NCI-H524 (cell line): ENCODE measurements around the gene RPS17.

Experiments used
- DNase-seq, 2 experiments: peaks; one replicate each; lab custom pipeline; 2025; lab: John Stamatoyannopoulos, UW

Gene RPS17

DNA sequence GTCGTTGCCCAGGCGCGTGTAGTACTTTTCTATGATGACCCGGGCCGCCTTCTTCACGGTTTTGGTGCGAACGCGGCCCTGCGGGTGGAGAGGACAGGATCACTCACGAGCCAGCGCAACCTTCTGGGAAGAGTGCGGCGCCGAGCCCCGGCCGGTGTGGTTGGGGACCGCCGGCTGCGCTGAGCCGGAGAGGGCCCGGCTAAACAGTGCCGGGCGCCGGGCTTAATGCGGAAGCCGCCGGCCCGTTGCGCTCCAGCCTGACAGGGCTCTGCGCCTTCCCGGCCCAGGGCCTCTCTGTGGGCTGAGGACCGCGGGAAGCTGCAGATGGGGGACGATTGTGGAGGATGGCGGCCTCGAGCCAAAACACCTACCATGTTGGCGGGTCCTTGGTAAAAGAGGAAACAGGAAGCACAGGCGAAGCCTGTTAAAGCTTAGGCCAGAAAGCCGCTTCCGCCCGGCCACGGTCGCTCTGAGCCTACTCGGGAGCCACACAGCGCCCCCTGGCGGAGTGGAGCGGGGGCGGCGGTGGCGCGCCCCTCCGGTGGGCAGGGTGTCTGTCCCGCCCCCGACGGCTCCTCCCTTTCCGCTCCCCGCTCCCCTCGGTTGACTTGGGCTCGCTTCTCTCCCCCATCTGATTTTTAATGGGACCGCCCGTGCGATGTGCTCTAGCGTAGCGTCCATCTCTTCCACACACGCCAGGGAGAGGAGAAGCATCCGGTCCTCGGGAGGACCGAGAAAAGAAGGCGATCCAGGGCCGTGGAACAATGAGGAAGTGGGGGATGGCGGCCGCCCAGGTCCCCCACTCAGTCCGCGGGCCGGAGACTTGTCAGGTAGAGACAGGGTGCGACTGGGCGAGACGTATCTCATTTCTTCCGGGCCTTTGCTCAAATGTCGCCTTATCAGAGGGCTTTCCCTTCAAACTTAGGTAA lies at the start of gene RPS17:
Gene RPS17 (minus strand): TSS at position 403 of the 929 bp plus-strand sequence. CDS start 29 bp downstream, at position 374.
- DNase-seq: no peak

DNA sequence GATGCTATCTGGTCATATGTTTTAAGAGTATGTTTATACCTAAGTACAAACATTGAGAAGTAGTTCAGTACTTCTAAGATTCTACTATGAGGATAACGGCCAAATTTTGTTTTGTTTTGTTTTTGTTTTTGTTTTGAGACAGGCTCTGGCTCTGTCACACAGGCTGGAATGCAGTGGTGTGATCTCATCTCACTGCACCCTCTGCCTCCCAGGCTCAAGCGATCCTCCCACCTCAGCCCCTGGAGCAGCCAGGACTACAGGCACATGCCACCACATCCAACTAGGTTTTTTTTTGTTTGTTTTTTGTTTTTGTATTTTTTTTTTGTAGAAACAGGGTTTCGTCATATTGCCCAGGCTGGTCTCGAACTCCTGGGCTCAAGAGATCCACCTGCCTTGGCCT lies 47.5 kb upstream of the RPS17 start:
- no peak for DNase-seq

DNA sequence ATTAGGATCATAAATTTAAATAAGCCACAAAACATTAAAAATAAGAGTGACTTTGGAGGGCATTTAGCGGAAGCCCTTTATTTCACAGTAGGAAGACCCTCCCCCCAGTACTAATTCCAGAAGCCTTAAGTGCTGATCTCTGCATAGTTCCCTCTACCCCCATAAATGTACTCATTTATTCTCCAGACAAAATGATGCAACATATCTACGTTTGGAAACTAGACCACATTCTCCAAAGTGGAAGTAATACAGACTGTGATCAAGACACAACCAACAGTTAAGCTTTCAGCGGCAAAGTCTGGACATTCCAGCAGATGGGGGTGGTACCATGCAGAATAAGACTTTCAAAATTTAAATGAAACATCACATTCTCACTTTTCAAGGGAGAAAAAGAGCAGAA lies 44.8 kb upstream of the RPS17 start:
- no peak for DNase-seq

DNA sequence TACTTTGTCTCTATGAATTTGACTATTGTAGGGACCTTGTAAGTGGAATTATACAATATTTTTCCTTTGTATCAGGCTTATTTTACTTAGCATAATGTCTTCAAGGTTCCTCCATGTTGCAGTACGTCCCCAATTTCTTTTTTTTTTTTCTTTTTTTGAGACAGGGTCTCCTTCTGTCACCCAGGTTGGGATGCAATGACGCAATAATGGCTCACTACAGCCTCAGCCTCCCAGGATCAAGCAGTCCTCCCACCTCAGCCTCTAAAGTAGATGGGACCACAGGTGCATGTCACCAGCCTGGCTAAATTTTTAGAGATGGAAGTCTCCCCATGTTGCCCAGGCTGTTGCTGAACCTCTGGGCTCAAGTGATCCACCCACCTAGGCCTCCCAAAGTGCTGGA lies 40.5 kb upstream of the RPS17 start:
- no peak for DNase-seq

DNA sequence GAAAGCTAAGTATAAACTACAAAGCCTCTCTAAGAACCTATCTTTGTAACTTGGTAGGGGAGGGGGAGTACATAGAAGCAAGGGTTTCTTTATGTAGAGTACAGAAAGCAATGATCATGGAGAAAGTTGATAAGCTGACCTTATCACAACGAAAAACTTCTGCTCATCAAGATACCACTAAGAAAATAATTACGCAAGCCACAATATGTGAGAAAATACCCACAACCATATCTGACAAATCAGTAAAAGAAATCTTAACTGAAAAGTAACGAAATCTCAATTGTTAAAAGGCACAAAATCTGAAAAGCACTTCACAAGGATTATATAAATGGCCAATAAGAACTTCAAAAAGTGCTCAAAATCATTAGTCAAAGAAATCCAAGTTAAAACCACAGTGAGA lies 35.1 kb upstream of the RPS17 start:
- no peak for DNase-seq

DNA sequence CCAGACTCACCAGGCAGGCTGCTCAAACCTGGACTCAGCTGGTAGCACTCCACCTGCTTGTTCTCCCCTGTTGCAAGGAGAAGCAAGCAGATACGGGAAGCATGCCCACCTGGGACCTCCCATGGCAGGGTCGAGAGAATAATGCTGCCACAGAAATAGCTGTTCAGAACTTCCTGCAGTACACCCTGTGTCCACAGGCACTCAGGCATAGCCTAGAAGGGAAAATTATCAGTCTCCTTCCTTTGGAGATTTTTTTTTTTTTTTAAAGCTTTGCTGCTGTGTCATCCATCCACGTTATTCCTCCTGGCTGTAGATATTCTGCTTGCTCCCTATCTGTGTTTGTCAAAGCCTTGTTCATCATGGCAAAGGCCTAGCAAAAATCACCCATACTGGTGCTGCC lies 32.7 kb upstream of the RPS17 start:
- no peak for DNase-seq

DNA sequence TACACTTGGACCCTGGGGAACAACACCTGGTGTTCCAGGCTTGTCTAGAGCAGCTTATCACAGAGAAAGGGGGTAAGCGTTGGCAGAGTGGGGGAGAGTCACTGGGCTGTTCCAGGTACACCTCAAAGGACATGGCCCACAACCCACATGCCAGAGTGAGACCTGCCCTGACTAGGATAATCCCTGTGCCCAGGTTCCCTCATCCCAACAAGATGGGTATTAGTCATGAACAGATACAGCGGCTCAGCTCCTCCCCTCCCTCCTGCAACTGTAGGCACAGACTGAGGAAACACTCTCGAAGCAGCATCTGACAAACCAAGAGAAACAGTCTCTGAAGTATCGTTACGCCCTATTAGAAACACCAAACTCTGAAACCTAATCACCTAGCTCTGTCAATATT lies 32.1 kb upstream of the RPS17 start:
- peak; percentile 57 to 70 for DNase-seq

DNA sequence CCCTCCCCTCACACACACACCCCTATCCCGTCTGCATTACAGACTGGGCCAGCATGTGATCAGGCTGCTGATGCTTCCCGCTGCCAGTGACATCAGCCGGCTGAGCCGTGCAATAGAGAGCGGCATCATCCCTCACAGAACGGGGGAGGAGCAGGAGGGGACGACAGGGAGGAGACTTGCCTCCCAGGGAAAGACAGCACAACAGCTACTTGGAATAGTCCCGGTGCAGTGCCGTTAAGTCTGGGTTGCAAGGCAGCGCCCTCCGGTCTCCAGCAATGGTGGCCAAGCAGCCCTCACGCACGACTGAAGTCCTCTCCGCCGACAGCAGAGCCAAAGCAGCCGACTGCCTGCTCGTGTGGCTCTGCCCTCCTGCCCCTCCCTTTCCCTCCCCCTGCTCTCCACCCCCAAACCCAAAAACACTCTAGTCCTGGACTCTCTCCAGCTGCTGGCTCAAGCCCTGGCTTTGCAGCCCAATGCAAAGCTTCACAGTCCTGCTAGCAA lies 31.5 kb upstream of the RPS17 start:
- peak; percentile 76 to 87 for DNase-seq

DNA sequence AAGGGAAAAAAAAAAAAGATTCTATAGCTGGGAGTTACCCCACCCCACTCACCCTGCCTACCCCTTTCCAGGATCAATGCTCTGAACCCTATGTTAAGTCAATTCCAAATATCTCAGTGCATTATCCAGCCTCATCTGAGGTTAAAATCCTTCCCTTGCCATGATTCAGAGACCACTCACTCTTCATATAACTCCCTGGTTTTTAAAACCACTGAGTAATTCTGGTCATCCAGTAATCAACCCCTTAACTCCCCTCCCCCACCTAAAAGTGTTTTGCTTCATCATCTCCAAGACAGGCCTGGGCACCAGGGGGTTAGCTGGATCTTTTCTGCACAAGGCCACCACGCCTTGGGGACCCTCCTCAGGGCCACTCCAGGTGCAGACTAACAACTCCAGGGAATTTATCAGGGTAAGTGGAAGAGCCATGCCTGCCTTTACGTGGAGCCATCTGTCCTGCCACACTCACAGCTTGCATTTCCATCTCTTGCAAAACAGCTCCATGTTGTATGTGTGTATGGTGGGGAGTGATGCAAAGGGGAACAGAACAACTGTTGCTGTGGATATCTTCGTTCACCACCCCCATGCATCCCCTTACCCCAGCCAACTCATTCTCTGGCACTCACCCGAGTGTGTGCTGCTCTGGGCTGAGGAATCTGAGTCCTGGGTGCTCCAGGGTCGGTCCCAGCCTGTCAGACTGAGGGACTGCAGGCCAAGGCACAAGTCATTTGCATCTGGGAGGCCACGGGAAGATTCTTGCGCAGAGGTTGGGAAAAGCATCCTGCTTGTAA lies 30.7 kb upstream of the RPS17 start:
- peak; percentile 72 to 89 for DNase-seq

DNA sequence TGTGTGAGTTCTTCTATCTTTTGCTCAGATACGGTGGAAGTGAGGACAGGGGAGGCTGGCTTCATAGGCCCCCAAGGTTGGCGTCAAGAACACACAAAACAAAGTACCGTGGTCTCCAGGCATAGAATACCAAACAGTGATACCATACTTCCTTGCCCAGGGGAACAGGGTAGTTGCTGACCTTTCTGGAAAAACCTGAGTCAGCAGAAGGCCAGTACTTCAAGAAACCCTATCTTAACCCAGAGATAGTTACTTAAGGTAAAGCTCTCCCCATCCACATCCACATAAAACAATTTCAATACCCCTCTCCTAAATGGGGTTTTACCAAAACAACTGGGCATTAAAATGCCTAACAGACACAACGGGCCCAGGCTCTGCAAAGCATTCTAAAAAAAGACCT lies 29.6 kb upstream of the RPS17 start:
- no peak for DNase-seq

DNA sequence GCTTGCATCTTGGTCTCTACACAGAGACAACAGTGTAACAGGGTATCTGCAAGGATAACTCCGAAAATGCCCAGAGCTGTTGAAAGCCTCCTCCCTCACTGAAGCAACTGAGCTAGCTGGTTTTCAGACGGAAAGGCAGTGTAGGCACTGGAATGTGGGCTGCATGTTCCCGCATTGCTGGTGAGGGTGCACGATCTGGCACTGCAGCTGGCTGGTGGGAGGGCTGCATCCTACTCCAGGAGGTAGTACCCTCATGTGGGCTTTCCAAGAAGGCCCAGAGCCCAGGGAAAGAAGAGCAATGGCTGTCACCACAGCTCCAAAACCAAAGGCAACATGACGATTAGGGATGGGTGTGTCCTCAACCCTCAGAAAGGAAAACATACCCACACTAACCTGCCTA lies 28.7 kb upstream of the RPS17 start:
- DNase-seq: no peak

DNA sequence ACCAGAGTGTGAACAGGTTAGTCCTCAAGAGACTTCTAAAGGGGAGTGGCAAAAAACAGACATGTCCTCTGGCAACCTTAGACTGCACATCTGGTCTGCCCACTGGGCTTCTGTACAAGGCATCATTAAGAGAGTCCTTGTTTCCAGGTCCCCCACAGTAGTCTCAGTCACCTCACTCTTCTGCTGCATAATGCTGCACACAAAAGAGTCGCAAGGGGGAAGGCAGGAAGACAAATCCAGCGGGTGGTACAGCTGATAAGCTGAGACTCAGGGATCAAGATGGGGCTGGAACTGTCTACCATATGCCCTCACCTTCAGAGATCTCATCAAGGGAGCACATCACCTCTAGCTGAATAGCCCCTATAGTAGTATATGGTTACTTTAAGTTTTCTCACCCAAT lies 27.4 kb upstream of the RPS17 start:
- no peak for DNase-seq

DNA sequence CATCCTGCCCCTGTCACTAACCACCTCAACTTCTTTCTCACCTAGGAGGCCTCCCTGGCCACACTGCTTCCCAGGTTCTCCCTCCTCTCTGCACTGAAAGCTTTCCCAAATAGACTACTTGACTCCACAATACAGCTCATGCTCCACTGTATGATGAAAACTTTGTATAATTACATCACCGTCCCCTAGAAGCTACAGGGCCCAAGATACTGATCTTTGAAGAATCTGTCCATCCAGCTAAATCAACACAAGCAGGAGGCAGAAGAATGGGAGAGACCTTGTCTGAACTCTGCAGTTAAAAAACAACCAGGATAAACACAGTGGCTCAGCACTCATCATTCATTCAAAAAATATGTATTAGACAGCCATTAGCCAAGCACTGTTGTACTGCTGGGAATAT lies 26.4 kb upstream of the RPS17 start:
- no peak for DNase-seq

DNA sequence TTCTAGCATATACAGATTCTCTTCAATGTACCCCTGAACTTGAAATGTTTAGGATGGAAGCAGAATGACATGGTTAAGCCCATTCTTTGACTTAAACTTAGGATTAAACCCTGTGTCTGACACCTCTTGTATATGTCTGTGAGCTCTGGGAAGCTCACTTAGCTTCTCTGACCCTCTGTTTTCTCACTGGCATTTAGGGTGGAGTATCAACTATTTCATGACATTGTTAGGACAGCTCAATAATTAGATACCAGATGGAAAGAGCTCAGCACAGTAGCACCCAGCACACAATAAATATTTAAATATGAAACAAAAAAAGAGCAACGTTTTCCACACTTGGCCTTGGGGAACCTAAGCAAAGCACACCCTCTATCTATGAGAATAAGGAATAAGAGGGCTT lies 18.2 kb upstream of the RPS17 start:
- no peak for DNase-seq

DNA sequence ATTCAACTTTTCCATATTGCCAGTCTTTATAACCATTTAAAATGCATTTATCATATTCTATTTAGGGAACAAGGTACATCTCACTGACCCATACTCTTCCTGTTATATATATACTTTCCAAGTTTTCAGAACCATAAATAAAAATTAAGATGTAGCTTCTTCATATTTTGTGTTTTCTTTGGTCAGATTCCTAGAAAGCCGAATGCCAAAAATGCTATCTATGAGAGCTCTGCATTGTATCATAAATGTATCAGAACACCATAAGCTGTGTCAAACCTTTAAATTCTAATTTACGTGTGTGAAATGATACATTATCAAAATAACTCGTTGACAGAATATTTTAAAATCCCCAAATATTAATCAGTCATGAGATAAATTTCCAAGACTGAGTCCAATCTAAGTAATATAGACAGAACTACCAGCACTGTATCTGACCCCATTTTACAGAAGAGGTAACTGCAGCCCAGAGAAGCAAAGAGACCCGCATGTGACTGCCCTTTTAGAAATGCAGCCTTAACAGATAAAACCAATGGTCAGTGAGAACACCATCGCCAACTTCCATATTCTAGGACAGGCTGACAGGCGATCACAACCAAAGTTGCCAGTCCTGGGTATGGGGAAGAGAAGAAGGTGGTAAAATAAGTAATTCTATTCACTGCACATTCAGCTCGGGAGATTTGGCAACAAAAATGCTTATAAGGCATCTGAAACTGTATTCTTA lies 16.2 kb upstream of the RPS17 start:
- no peak for DNase-seq

DNA sequence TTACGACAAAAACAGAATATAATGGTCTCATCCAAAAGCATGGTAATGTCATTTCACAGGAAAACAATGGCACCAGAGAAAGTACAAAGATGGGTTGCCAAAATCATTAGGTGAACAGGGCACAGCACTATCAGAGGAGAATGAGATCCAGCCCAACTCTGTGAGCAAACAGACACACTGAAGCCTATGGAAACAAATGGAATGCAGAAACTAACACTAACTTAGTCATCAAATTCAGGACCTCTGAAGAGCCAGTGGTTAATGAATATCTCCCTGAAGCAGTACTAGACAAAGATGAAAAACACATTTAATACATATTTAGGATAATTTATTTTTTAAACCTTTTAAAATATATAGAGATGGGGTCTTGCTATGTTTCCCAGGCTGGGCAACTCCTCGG lies 14.6 kb upstream of the RPS17 start:
- DNase-seq: no peak

DNA sequence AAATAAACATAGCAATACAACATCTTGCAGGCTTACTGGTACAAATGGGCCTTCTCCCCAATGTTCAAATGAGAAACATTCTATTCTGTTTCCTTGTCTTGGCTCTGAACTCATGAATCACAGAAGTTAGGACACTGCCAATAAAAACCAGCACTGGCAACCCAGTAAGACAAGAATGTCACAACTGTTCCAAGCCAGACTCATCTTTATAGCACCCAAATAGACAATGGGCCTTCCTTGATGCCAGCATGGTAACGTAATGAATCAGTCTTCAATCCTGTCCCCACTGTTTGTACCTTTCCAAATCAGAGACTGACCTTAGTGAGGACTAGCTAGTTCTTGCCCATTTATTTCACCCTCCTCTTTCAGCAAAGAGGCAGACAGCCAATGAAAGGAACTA lies 14.1 kb upstream of the RPS17 start:
- no peak for DNase-seq

DNA sequence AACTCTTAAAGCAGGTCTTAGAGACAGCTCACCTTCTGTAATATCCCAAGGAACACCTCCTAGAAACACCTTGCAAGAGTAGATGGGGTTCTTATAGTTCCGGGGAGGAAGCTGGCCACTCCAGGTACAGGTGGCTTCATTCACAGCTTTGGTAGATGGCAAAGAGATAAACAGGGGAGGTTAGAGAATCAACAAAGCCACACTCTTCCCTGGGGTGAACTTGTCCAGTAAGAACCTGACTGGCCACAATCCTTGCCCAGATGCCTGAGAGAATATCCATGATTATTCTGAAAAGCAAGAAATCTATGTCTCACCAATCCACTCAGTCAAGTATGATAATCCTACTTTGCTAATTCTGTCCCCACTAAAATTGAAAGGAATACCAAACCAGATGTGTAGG lies 13.6 kb upstream of the RPS17 start:
- no peak for DNase-seq

DNA sequence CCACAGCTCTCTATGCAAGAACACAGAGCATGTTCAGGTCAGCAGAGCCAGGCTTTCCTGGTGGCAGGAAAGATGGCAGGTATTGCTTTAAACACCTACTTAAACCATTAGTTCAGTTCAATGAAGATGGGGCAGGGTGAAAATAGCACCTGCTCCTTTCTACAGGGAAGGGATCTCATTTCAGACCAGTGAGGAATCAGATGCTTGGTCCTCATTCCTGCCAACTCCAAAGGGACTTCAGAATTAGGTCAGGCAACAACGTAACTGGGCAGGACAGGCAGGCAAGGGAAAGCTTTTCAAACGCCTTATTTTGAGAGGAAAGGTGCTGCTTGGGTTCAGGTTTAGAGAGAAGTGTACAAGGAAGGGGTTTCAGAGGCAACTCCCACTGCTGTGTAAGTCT lies 12.6 kb upstream of the RPS17 start:
- no peak for DNase-seq

DNA sequence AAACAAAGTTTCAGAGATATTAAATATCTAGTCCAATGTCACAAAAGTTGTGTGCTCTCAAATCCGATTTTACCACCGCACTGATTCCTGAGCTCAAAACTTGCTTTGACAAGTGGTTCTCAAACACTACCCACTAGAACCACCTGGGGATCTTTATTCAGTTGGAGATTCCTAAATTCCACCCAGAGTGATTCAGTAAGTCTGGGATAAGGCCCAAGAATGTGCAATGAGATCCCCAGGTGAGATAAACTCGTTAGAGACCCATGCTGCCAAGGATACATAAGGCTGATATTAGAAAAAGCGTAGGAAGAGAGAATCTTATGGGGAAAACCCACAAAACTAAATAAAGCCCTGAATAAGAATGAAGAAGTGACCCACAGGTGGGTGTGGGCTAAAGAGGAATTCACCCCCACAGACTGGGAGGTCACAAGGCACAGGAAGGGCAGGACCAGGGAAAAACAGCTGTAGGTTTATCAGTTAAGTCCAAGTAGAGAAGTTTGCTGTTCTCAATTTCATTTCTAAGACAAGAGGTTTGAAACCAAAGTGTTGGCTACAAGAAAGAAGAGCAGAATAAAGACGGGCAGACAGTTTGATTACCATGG lies 11.5 kb upstream of the RPS17 start:
- no peak for DNase-seq

DNA sequence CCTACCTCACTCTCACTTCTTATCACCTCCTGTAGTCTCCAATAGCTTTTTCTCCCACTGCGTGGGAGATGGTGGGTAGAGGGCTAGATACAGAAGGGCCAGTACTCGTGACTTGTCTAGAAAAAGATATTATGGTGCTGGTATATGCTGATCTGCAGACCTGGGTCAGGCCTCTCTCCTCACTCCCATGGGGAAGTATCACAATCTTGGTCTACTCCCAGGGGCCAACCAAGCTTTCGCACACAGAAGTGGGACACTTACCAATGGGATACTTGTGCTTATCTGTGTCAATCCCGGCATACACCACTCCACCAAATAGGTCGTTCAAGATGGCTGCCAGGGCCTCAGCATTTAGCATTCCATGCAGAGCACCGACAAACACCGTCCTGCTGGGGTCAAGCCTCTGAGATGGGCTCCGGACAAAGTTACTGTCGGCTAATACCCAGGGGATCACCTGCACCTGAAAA lies 9.0 kb upstream of the RPS17 start:
- no peak for DNase-seq

DNA sequence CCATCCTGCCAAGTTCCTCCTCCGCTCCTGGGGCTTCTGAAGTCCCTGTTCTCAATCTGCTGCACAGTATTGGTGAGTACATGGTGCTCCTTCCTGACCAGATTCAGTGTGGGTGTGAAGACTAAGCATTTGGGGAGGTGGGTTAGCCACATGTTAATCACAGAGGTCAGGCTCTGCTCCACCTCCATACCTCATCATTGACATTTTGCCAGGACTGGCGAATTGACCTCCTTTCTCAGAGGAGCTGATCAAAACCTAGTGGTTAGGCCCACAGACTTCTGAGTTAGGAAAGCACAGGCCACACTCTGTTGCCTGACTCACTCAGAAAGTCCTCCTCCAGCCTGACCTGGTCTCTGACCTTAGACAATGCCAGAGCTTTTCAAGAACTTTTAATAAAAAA lies 8.4 kb upstream of the RPS17 start:
- no peak for DNase-seq
